ENCODE data around the gene DKKL1.

The DKKL1 gene

DNA sequence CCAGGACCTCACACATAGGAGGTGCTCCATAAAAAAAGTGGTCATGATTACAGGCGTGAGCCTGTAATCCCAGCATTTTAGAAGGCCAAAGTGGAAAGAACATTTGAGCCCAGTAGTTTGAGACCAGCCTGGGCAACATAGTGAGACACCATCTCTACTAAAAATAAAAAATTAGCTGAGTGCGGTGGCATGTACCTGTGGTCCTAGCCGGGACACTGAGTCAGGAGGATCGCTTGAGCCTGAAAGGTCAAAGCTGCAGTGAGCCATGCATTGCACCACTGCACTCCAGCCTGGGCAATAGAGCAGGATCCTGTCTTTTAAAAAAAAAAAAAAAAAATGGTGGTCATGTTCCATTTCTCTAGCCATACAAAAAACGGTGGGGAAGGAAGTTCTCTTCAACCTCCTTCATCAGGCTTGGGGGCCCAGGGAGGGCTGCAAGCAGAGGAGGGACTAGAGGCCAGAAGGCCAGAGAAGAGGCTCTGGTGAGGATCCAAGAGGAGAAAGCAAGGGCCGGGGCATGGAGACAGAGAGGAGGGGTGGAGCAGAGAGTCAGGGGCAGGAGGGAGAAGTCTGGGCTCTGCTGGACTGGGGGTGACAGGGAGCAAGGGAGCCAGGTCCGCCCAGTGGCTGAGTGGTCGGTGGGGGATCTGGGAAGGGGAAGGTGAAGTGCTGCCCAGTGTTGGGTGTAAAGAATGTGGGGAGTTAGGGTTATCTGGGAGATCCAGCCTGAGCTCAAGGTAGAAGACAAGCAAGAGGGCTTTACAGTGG is 33.2 kb downstream of the DKKL1 start:
- no peak overlapping the region for H3K27ac ChIP-seq (ENCODE audit: insufficient read depth, low read depth, low read length, poor library complexity, severe bottlenecking)
- WGBS, 2 experiments = 93 to 94% methylated on average over 8 of the region's 8 CpGs
- no peaks in the 10 kb centered on the region for H3K9me3 ChIP-seq (ENCODE audit: control insufficient read depth, low read length)
- H3K4me3 ChIP-seq (ENCODE audit: insufficient read depth, low read depth, low read length) = no peak overlapping the region
- peaks cover 36% of the 10 kb centered on the region for H3K4me1 ChIP-seq (ENCODE audit: control insufficient read depth, insufficient read depth, low read length)
- no peaks in the 10 kb centered on the region for H3K27me3 ChIP-seq (ENCODE audit: control insufficient read depth, insufficient read depth, low read length, poor library complexity, severe bottlenecking)
- no peaks in the 10 kb centered on the region for H3K36me3 ChIP-seq (ENCODE audit: control insufficient read depth, insufficient read depth, low read length)

DNA sequence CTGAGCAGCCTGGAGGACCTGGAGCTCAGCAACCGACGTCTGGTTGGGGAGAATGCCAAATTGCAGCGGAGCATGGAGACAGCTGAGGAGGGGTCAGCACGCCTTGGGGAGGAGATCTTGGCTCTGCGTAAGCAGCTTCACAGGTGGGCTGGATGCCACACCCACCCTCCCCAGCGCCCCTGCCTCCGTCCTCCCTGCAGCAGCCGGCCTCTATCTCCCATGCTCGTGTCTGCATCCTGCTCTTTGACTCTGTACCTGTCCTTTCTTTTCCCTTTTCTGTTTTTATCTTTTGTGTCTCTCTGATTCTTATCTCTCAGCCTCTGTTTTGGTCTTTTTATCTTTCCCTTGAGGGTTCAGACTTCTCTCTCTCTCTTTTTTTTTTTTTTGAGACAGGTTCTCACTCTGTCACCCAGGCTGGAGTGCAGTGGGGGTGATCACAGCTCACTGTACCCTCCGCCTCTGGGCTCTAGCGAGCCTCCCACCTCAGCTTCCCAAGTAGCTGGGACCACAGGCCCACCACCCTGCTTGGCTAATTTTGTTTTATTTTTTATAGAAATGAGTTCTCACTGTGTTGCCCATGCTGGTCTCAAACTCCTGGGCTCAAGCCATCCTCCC is 34.4 kb downstream of the DKKL1 start:
- 67 to 69% methylated on average over 11 of the region's 11 CpGs for WGBS, 2 experiments
- Histone ChIP-seq H3K4me3 (ENCODE audit: insufficient read depth, low read depth, low read length) (no peak overlapping the region), H3K36me3 (ENCODE audit: control insufficient read depth, insufficient read depth, low read length) (no peaks in the 10 kb centered on the region), H3K27me3 (ENCODE audit: control insufficient read depth, insufficient read depth, low read length, poor library complexity, severe bottlenecking) (no peaks in the 10 kb centered on the region), H3K27ac (ENCODE audit: insufficient read depth, low read depth, low read length, poor library complexity, severe bottlenecking) (no peak overlapping the region), H3K9me3 (ENCODE audit: control insufficient read depth, low read length) (no peaks in the 10 kb centered on the region), H3K4me1 (ENCODE audit: control insufficient read depth, insufficient read depth, low read length) (peaks cover 41% of the 10 kb centered on the region)

DNA sequence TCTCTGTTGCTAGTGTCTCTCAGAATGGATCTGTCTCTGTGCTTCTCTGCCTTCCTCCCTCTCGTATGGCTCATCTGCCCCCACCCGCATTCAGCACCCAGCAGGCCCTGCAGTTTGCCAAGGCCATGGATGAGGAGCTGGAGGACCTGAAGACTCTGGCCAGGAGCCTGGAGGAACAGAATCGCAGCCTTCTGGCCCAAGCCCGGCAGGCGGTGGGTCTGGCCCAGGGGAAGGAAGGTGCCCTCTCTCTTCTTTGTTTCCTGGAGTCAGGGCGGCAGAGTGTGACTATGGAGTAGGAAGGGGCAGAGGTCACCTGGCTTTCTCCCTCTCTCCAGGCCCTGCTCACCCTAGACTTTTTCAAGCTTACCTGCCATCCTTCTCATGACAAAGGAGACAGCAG is 35.3 kb downstream of the DKKL1 start:
- Histone ChIP-seq H3K4me1 (ENCODE audit: control insufficient read depth, insufficient read depth, low read length) (peaks cover 42% of the 10 kb centered on the region), H3K27me3 (ENCODE audit: control insufficient read depth, insufficient read depth, low read length, poor library complexity, severe bottlenecking) (no peaks in the 10 kb centered on the region), H3K36me3 (ENCODE audit: control insufficient read depth, insufficient read depth, low read length) (no peaks in the 10 kb centered on the region), H3K4me3 (ENCODE audit: insufficient read depth, low read depth, low read length) (no peak overlapping the region), H3K9me3 (ENCODE audit: control insufficient read depth, low read length) (no peaks in the 10 kb centered on the region), H3K27ac (ENCODE audit: insufficient read depth, low read depth, low read length, poor library complexity, severe bottlenecking) (no peak overlapping the region)
- WGBS, 2 experiments = 84 to 95% methylated on average over 5 to 6 of the region's 6 CpGs

DNA sequence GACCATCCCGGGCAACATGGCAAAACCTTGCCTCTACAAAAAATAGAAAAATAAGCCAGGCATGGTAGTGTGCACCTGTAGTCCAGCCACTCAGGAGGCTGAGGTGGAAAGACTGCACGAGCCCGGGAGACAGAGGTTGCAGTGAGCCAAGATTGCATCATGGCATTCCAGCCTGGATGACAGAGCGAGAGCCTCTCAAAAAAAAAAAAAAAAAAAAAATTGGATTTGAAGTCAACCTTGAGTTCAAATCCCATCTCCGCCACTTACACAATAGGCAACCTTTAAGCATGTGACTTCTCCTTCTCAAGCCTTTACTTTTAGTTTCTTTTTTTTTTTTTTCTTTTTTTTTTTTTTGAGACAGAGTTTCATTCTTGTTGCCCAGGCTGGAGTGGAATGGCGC is 36.4 kb downstream of the DKKL1 start:
- no peaks in the 10 kb centered on the region for H3K27me3 ChIP-seq (ENCODE audit: control insufficient read depth, insufficient read depth, low read length, poor library complexity, severe bottlenecking)
- H3K4me3 ChIP-seq (ENCODE audit: insufficient read depth, low read depth, low read length) = no peak overlapping the region
- H3K4me1 ChIP-seq (ENCODE audit: control insufficient read depth, insufficient read depth, low read length) = peaks cover 47% of the 10 kb centered on the region
- WGBS, 2 experiments = 85 to 92% methylated on average over 5 to 6 of the region's 6 CpGs
- no peaks in the 10 kb centered on the region for H3K36me3 ChIP-seq (ENCODE audit: control insufficient read depth, insufficient read depth, low read length)
- no peak overlapping the region for H3K27ac ChIP-seq (ENCODE audit: insufficient read depth, low read depth, low read length, poor library complexity, severe bottlenecking)
- no peaks in the 10 kb centered on the region for H3K9me3 ChIP-seq (ENCODE audit: control insufficient read depth, low read length)

DNA sequence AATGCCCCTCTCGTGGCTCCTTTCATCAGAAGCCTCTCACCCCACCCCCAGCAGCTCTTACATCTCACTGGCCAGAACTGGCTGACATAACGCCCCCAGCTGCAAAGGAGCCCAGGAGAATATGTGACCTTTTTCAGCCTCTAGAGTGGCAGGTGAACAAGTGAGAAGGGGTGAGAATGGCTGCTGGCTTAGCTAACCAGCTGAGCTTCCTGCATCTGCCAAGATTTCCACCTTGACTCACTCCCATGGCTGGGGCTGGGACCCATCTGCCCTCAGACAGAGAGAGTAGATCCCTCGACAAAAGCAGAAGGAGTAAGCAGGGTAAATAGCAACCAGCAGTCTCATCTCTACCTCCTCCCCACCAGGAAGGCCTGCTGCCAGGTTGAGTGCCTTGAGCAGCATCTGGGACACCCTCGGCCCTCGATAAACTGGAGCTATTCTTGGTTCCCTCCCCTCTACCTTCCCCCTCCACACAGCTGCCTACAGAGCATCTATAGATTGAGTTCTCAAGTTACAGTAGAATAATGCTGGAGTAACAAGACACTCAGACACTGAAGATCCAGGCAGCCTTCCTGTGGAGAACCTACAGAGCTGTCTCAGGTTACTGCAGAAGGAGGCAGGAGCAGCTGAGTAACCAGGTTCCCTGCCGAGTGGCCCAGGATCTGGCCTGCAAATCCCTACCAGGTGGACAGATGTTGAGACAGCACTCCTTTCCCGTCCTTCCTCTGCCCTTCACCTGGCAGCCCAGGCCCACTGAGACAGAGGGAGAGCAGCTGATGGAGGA is 39.9 kb downstream of the DKKL1 start:
- 16 to 21% methylated on average over 7 of the region's 7 CpGs for WGBS, 2 experiments
- Histone ChIP-seq H3K27me3 (ENCODE audit: control insufficient read depth, insufficient read depth, low read length, poor library complexity, severe bottlenecking) (no peaks in the 10 kb centered on the region), H3K4me1 (ENCODE audit: control insufficient read depth, insufficient read depth, low read length) (peaks cover 32% of the 10 kb centered on the region), H3K27ac (ENCODE audit: insufficient read depth, low read depth, low read length, poor library complexity, severe bottlenecking) (peak overlapping the region; percentile 83), H3K4me3 (ENCODE audit: insufficient read depth, low read depth, low read length) (peak overlapping the region; percentile 12), H3K9me3 (ENCODE audit: control insufficient read depth, low read length) (no peaks in the 10 kb centered on the region), H3K36me3 (ENCODE audit: control insufficient read depth, insufficient read depth, low read length) (no peaks in the 10 kb centered on the region)

DNA sequence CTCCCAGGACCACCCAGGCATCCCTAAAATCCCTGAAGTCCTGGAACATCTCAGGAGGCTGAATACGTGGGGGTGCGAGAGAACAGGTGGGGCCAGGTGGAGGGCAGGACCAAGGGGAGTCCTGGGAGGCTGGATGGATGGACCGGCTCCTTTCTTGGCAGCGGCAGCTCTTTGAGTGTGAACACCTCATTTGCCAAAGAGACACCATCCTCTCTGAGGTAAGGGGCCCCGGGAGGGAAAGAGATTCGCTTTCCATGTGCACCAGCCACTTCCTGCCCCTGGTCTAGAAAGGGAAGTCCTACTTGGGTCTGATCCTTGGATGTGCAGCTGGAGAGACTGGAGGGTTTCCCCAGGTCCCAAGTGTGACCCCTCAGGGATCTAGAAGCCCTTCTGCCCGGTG is 43.4 kb downstream of the DKKL1 start:
- Histone ChIP-seq H3K4me1 (ENCODE audit: control insufficient read depth, insufficient read depth, low read length) (peaks cover 17% of the 10 kb centered on the region), H3K9me3 (ENCODE audit: control insufficient read depth, low read length) (no peaks in the 10 kb centered on the region), H3K27ac (ENCODE audit: insufficient read depth, low read depth, low read length, poor library complexity, severe bottlenecking) (no peak overlapping the region), H3K4me3 (ENCODE audit: insufficient read depth, low read depth, low read length) (no peak overlapping the region), H3K27me3 (ENCODE audit: control insufficient read depth, insufficient read depth, low read length, poor library complexity, severe bottlenecking) (no peaks in the 10 kb centered on the region), H3K36me3 (ENCODE audit: control insufficient read depth, insufficient read depth, low read length) (no peaks in the 10 kb centered on the region)
- 93 to 94% methylated on average over 7 of the region's 7 CpGs for WGBS, 2 experiments

GRCh38 chr19:49407482-49408015 is 43.9 kb downstream of the DKKL1 start:
- WGBS, 2 experiments = 93 to 96% methylated on average over 16 of the region's 16 CpGs
- Histone ChIP-seq H3K4me1 (ENCODE audit: control insufficient read depth, insufficient read depth, low read length) (peaks cover 16% of the 10 kb centered on the region), H3K27me3 (ENCODE audit: control insufficient read depth, insufficient read depth, low read length, poor library complexity, severe bottlenecking) (no peaks in the 10 kb centered on the region)

DNA sequence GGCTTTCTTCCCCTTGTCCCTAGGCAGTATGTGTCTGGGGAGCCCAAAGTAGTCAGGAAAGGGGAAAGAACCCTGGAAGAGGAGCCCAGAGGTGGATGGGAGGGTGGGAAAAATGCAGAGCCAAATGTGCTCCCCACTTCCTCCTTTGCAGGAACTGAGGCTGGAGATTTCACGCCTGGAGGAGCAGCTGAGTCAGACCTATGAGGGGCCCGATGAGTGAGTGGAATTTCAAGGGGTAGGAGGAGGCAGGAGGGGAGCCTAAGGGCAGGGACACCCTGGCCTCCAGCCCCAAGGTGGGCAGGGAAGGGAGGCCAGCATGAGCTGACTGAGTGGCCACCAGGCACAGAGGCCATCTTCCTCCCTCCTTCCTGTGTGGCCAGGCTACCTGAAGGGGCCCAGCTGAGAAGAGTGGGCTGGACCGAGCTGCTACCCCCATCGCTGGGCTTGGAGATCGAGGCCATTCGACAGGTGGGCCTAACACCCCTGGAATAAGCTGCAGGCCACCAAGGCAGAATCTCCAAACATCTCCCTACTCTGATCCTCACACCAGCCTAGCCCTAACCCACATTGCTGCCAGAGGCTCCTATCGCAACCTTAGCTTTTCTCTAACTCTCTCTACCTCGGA is 45.3 kb downstream of the DKKL1 start:
- no peaks in the 10 kb centered on the region for H3K36me3 ChIP-seq (ENCODE audit: control insufficient read depth, insufficient read depth, low read length)
- H3K4me3 ChIP-seq (ENCODE audit: insufficient read depth, low read depth, low read length) = no peak overlapping the region
- H3K27ac ChIP-seq (ENCODE audit: insufficient read depth, low read depth, low read length, poor library complexity, severe bottlenecking) = no peak overlapping the region
- WGBS, 2 experiments = 90 to 92% methylated on average over 8 of the region's 8 CpGs
- H3K4me1 ChIP-seq (ENCODE audit: control insufficient read depth, insufficient read depth, low read length) = peaks cover 16% of the 10 kb centered on the region
- H3K9me3 ChIP-seq (ENCODE audit: control insufficient read depth, low read length) = no peaks in the 10 kb centered on the region
- no peaks in the 10 kb centered on the region for H3K27me3 ChIP-seq (ENCODE audit: control insufficient read depth, insufficient read depth, low read length, poor library complexity, severe bottlenecking)

More at GRCh38 chr19:49407482-49408015, 43.9 kb downstream of the DKKL1 start:
- no peak overlapping the region for H3K4me3 ChIP-seq (ENCODE audit: insufficient read depth, low read depth, low read length)
- no peaks in the 10 kb centered on the region for H3K9me3 ChIP-seq (ENCODE audit: control insufficient read depth, low read length)
- H3K27ac ChIP-seq (ENCODE audit: insufficient read depth, low read depth, low read length, poor library complexity, severe bottlenecking) = no peak overlapping the region
- no peaks in the 10 kb centered on the region for H3K36me3 ChIP-seq (ENCODE audit: control insufficient read depth, insufficient read depth, low read length)

DNA sequence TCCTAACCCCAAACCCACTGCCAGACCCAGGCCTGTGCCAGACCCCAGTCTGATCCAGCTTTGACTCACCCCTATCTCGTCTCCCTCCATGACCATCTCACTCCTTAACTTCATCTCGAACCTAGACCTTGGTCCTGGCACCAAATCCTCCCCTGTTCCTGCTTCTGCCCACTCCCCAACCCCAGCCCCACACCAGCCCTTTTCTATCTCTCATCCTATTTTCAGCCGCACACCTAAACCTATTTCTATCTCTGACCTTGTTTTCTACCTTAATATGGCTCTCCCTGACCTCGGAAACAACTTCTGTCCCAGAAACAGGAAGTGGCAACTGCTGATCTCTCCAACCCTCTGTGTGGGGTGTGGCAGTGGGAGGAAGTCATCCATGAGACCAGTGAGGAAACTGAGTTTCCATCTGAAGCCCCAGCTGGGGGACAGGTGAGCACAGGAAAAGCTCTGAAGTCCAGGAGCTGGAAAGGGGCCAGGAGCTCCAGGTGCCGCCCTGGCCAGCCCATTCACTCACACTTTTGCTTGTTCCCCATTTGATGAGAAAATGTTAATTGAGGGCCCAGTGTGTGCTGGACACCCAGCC is 45.9 kb downstream of the DKKL1 start:
- no peaks in the 10 kb centered on the region for H3K9me3 ChIP-seq (ENCODE audit: control insufficient read depth, low read length)
- H3K4me3 ChIP-seq (ENCODE audit: insufficient read depth, low read depth, low read length) = no peak overlapping the region
- H3K36me3 ChIP-seq (ENCODE audit: control insufficient read depth, insufficient read depth, low read length) = no peaks in the 10 kb centered on the region
- H3K27me3 ChIP-seq (ENCODE audit: control insufficient read depth, insufficient read depth, low read length, poor library complexity, severe bottlenecking) = no peaks in the 10 kb centered on the region
- H3K27ac ChIP-seq (ENCODE audit: insufficient read depth, low read depth, low read length, poor library complexity, severe bottlenecking) = no peak overlapping the region
- H3K4me1 ChIP-seq (ENCODE audit: control insufficient read depth, insufficient read depth, low read length) = peaks cover 10% of the 10 kb centered on the region
- WGBS, 2 experiments = 93 to 96% methylated on average over 5 of the region's 5 CpGs
